Type B pancreatic cell (in vitro differentiated cells): Measurements from ENCODE around the gene OBSCN. TPM values are rescaled to one million over a fixed set of nuclear protein-coding genes. Genes with fewer than 3 reads are reported as not detected.

Source experiments
- DNase-seq: peaks from one replicate; pipeline ENCODE4 v3.0.0; 2021; ENCODE audit warnings: mixed read lengths; ENCODE audit not compliant: unreplicated experiment; ENCODE audit errors: extremely low spot score
- H3K27ac Mint-ChIP-seq: 2 replicates; pipeline ENCODE4 v1.8.0; 2021; ENCODE audit warnings: mild to moderate bottlenecking, mixed read lengths
- H3K27me3 Mint-ChIP-seq: 2 replicates; pipeline ENCODE4 v1.8.0; 2021; ENCODE audit warnings: mixed read lengths
- H3K36me3 Mint-ChIP-seq: 2 replicates; pipeline ENCODE4 v1.8.0; 2021; ENCODE audit warnings: mixed read lengths
- H3K4me1 Mint-ChIP-seq: one replicate; pipeline ENCODE4 v1.8.0; 2021; ENCODE audit warnings: mixed read lengths; ENCODE audit not compliant: unreplicated experiment
- H3K4me3 Mint-ChIP-seq: 2 replicates; pipeline ENCODE4 v1.8.0; 2021; ENCODE audit warnings: mild to moderate bottlenecking, mixed read lengths
- H3K9me3 Mint-ChIP-seq: 2 replicates; pipeline ENCODE4 v1.8.0; 2021; ENCODE audit warnings: mixed read lengths
- CTCF ChIP-seq: fragments of 200-600 bp; sonication (generic); conservative IDR thresholded peaks from 2 replicates; pipeline ENCODE4 v1.5.0; 2021; ENCODE audit warnings: antibody characterized with exemption, mild to moderate bottlenecking
- total RNA-seq: library from RNA; stranded (reverse); gene quantifications from 2 replicates; pipeline ENCODE4 v1.2.1, GENCODE V29; 2021; ENCODE audit warnings: low replicate concordance

OBSCN gene
- total RNA-seq, 1 donor from 2014 or later = 48.9 TPM

- Mint-ChIP-seq H3K4me1 (no peaks in the 10 kb centered on the region), H3K4me3 (no peak overlapping the region), H3K27ac (no peak overlapping the region), H3K9me3 (no peaks in the 10 kb centered on the region), H3K27me3 (no peaks in the 10 kb centered on the region), H3K36me3 (no peaks in the 10 kb centered on the region)
- TF ChIP-seq CTCF = no peak
- DNase-seq = no peak
Observed at GRCh38 chr1:228364706-228365213, 156.9 kb downstream of the OBSCN start.

- no peak for TF ChIP-seq CTCF
- H3K36me3 Mint-ChIP-seq = no peaks in the 10 kb centered on the region
- no peaks in the 10 kb centered on the region for H3K9me3 Mint-ChIP-seq
- no peak for DNase-seq
- H3K27ac Mint-ChIP-seq = no peak overlapping the region
- H3K27me3 Mint-ChIP-seq = no peaks in the 10 kb centered on the region
- H3K4me3 Mint-ChIP-seq = no peak overlapping the region
- no peaks in the 10 kb centered on the region for H3K4me1 Mint-ChIP-seq
Observed at GRCh38 chr1:228365271-228366061, 157.6 kb downstream of the OBSCN start.

- TF ChIP-seq CTCF = no peak
- Mint-ChIP-seq H3K36me3 (no peaks in the 10 kb centered on the region), H3K4me1 (no peaks in the 10 kb centered on the region), H3K27me3 (no peaks in the 10 kb centered on the region), H3K27ac (no peak overlapping the region), H3K9me3 (no peaks in the 10 kb centered on the region), H3K4me3 (no peak overlapping the region)
- DNase-seq = no peak
Observed at GRCh38 chr1:228366062-228366865, 158.4 kb downstream of the OBSCN start.

- H3K4me3 Mint-ChIP-seq = no peak overlapping the region
Observed at GRCh38 chr1:228366866-228367741, 159.3 kb downstream of the OBSCN start.

More at GRCh38 chr1:228366866-228367741, 159.3 kb downstream of the OBSCN start:
- no peak for DNase-seq
- Mint-ChIP-seq H3K4me1 (no peaks in the 10 kb centered on the region), H3K27ac (no peak overlapping the region), H3K9me3 (no peaks in the 10 kb centered on the region), H3K36me3 (no peaks in the 10 kb centered on the region), H3K27me3 (no peaks in the 10 kb centered on the region)
- TF ChIP-seq CTCF = no peak
